OCI-LY1 (cell line): ENCODE measurements around the gene SAP130.

Experiments
- H2AFZ ChIP-seq: fragments of 200-600 bp; sonication (generic), shearing (Covaris generic); 2 replicates; pipeline ENCODE4 v1.6.0; 2014; ENCODE audit warnings: antibody characterized with exemption, mild to moderate bottlenecking, low read length
- H3F3A ChIP-seq: fragments of 200-600 bp; sonication (generic), shearing (Covaris generic); 2 replicates; pipeline ENCODE4 v1.6.0; 2014; ENCODE audit warnings: mild to moderate bottlenecking, antibody characterized with exemption, low read length, moderate library complexity; ENCODE audit not compliant: insufficient read depth
- H3K27ac ChIP-seq: fragments of 200-600 bp; sonication (generic); 2 replicates; pipeline ENCODE4 v1.5.1; 2014; ENCODE audit warnings: low read length, mixed run types, mild to moderate bottlenecking, low read depth; ENCODE audit not compliant: poor library complexity, severe bottlenecking
- H3K27me3 ChIP-seq: fragments of 200-600 bp; sonication (generic); 2 replicates; pipeline ENCODE4 v1.6.0; 2014; ENCODE audit warnings: antibody characterized with exemption, mild to moderate bottlenecking, low read length, moderate library complexity; ENCODE audit not compliant: insufficient read depth
- H3K36me3 ChIP-seq: fragments of 200-600 bp; sonication (generic); 2 replicates; pipeline ENCODE4 v1.6.1; 2014; ENCODE audit warnings: mild to moderate bottlenecking, antibody characterized with exemption, low read length, moderate library complexity, mixed read lengths; ENCODE audit not compliant: insufficient read depth
- H3K4me1 ChIP-seq: fragments of 200-600 bp; sonication (generic); 2 replicates; pipeline ENCODE4 v1.5.1; 2014; ENCODE audit warnings: mild to moderate bottlenecking, low read length, moderate library complexity; ENCODE audit not compliant: insufficient read depth, severe bottlenecking
- H3K4me2 ChIP-seq: fragments of 200-600 bp; sonication (generic), shearing (Covaris generic); 2 replicates; pipeline ENCODE4 v1.6.1; 2014; ENCODE audit warnings: low read length
- H3K4me3 ChIP-seq: fragments of 200-600 bp; sonication (generic); 2 replicates; pipeline ENCODE4 v1.5.1; 2014; ENCODE audit warnings: low read length, low read depth, mild to moderate bottlenecking, mixed read lengths; ENCODE audit not compliant: poor library complexity, severe bottlenecking
- H3K79me2 ChIP-seq: fragments of 200-600 bp; shearing (Covaris generic); 2 replicates; pipeline ENCODE4 v1.6.1; 2016; ENCODE audit warnings: mixed run types, low read length, mixed read lengths; ENCODE audit not compliant: insufficient read depth
- H3K9ac ChIP-seq: fragments of 200-600 bp; sonication (generic), shearing (Covaris generic); 2 replicates; pipeline ENCODE4 v1.6.1; 2014; ENCODE audit warnings: mild to moderate bottlenecking, low read length, mixed read lengths
- H3K9me2 ChIP-seq: fragments of 200-600 bp; sonication (generic), shearing (Covaris generic); 2 replicates; pipeline ENCODE4 v1.6.1; 2014; ENCODE audit warnings: low read depth, mild to moderate bottlenecking, low read length, mixed read lengths
- H3K9me3 ChIP-seq: fragments of 200-600 bp; shearing (Covaris generic); 2 replicates; pipeline ENCODE4 v1.6.1; 2014; ENCODE audit warnings: low read length, mixed read lengths
- H4K20me1 ChIP-seq: fragments of 200-600 bp; sonication (generic), shearing (Covaris generic); 2 replicates; pipeline ENCODE4 v1.6.0; 2016; ENCODE audit warnings: mild to moderate bottlenecking, low read length; ENCODE audit not compliant: insufficient read depth
- EZH2 ChIP-seq: fragments of 200-600 bp; sonication (generic), shearing (Covaris generic); IDR thresholded peaks from 2 replicates; pipeline ENCODE4 v1.8.0; 2017; ENCODE audit warnings: borderline replicate concordance, mixed run types, mild to moderate bottlenecking, antibody characterized with exemption, low read length, moderate library complexity, mixed read lengths
- TF ChIP-seq, protein P1 (sequence below): fragments of 200-600 bp; sonication (generic), shearing (Covaris generic); IDR thresholded peaks from 2 replicates; pipeline ENCODE4 v1.5.1; 2017; ENCODE audit warnings: mild to moderate bottlenecking, antibody characterized with exemption, low read length, moderate library complexity, mixed read lengths

SAP130 gene

DNA sequence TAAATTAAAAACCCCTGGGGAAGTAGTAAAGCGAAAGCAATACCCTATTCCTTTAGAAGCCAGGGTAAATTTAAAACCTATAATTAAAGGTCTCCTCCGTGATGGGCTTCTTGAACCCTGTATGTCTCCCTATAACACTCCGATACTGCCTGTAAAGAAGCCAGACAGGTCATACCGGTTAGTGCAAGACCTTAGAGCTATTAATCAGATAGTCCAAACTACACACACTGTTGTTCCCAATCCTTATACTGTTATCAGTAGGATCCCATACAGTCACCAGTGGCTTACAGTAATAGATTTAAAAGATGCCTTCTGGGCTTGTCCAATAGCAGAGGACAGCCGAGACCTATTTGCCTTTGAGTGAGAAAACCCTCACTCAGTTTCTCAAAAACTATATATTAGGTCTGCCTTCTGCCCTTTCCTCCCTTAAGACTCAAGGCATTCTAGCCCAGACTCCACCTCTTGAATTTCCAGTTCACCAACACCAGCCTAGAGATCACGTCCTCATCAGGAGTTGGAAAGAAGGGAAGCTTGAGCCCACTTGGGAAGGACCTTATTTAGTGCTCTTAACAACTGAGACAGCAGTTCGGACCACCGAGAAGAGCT is 12.4 kb upstream of the SAP130 start:
- Histone ChIP-seq H3K9me3 (peaks cover 27% of the 10 kb centered on the region), H3K9me2 (no peaks in the 10 kb centered on the region), H3F3A (no peaks in the 10 kb centered on the region), H3K79me2 (no peaks in the 10 kb centered on the region), H3K4me3 (no peak overlapping the region), H3K27me3 (no peaks in the 10 kb centered on the region; the same call in 1 of the 2 replicates), H3K4me1 (no peaks in the 10 kb centered on the region), H3K27ac (no peak overlapping the region), H2AFZ (no peak overlapping the region), H3K9ac (no peak overlapping the region), H3K4me2 (no peak overlapping the region), H3K36me3 (no peaks in the 10 kb centered on the region; the same call in 1 of the 2 replicates), H4K20me1 (no peaks in the 10 kb centered on the region)
- TF ChIP-seq EZH2: no peak
- TF ChIP-seq, protein P1, sequence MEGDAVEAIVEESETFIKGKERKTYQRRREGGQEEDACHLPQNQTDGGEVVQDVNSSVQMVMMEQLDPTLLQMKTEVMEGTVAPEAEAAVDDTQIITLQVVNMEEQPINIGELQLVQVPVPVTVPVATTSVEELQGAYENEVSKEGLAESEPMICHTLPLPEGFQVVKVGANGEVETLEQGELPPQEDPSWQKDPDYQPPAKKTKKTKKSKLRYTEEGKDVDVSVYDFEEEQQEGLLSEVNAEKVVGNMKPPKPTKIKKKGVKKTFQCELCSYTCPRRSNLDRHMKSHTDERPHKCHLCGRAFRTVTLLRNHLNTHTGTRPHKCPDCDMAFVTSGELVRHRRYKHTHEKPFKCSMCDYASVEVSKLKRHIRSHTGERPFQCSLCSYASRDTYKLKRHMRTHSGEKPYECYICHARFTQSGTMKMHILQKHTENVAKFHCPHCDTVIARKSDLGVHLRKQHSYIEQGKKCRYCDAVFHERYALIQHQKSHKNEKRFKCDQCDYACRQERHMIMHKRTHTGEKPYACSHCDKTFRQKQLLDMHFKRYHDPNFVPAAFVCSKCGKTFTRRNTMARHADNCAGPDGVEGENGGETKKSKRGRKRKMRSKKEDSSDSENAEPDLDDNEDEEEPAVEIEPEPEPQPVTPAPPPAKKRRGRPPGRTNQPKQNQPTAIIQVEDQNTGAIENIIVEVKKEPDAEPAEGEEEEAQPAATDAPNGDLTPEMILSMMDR: no peak

DNA sequence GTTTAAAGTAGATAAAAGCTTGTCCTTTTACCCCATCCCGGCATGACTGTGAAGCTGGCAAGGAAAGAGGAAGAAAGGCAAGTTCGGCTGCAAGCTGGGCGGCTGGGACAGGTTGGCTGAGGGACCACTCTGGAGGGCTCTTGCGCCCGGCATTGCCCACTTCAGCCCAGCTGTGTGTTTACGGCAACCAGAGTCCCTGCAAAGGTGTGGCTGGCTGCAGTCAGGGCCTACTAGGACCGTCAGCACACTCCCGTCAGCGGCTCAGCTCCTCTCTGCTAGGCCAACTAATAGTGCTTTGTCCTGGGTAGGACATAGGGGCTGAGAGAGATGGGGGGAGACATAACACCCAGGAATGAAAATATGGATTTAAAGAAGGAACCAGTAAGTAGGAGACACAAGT is 11.7 kb upstream of the SAP130 start:
- Histone ChIP-seq H4K20me1 (no peaks in the 10 kb centered on the region), H3K9ac (no peak overlapping the region), H2AFZ (no peak overlapping the region), H3K27me3 (no peaks in the 10 kb centered on the region; the same call in 1 of the 2 replicates), H3K36me3 (no peaks in the 10 kb centered on the region; the same call in 1 of the 2 replicates), H3K4me3 (no peak overlapping the region), H3F3A (no peaks in the 10 kb centered on the region), H3K9me2 (no peaks in the 10 kb centered on the region), H3K9me3 (peaks cover 27% of the 10 kb centered on the region), H3K4me1 (no peaks in the 10 kb centered on the region), H3K4me2 (no peak overlapping the region), H3K79me2 (no peaks in the 10 kb centered on the region), H3K27ac (no peak overlapping the region)
- TF ChIP-seq, protein P1: no peak
- no peak for TF ChIP-seq EZH2

DNA sequence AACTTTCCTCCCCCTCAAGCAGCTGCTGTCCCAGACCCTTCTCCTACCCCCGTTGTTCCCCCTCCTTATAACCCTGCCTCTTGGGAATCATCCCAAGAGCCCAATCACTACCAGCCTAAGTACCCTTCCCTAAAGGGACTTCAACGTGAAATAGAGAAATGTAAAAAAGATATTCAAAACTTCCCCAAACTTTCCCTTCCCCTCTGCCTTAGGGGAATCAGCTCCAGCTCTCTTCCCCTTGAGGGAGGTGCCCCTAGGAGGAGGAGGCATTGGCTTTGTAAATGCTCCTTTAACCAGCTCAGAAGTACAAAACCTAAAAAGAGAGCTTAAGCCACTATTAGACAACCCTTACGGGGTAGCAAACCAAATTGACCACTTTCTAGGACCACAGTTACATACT is 10.6 kb upstream of the SAP130 start:
- H2AFZ ChIP-seq: no peak overlapping the region
- no peaks in the 10 kb centered on the region for H3K79me2 ChIP-seq
- no peaks in the 10 kb centered on the region for H3K4me1 ChIP-seq
- H3K9ac ChIP-seq: no peak overlapping the region
- peaks cover 25% of the 10 kb centered on the region for H3K9me3 ChIP-seq
- no peaks in the 10 kb centered on the region for H3F3A ChIP-seq
- TF ChIP-seq, protein P1: no peak
- TF ChIP-seq EZH2: no peak
- H3K4me3 ChIP-seq: no peak overlapping the region
- H3K9me2 ChIP-seq: no peaks in the 10 kb centered on the region
- H3K4me2 ChIP-seq: no peak overlapping the region
- H4K20me1 ChIP-seq: no peaks in the 10 kb centered on the region
- H3K27me3 ChIP-seq: no peaks in the 10 kb centered on the region; the same call in 1 of the 2 replicates
- no peak overlapping the region for H3K27ac ChIP-seq
- no peaks in the 10 kb centered on the region; the same call in 1 of the 2 replicates for H3K36me3 ChIP-seq
